NCI-H1048 (cell line): Measurements from ENCODE around the gene ALDH18A1.
A peak's percentile ranks its signal among the peaks of the same experiment; 100 is the strongest.
"Not testable (repeated sequence)": the region's sequence is repeated elsewhere in the genome, so short reads cannot be mapped to it uniquely, and the experiment has no call there.

Experiments
- DNase-seq: peaks from one replicate; lab custom pipeline; 2025; lab: John Stamatoyannopoulos, UW

Gene ALDH18A1

DNA sequence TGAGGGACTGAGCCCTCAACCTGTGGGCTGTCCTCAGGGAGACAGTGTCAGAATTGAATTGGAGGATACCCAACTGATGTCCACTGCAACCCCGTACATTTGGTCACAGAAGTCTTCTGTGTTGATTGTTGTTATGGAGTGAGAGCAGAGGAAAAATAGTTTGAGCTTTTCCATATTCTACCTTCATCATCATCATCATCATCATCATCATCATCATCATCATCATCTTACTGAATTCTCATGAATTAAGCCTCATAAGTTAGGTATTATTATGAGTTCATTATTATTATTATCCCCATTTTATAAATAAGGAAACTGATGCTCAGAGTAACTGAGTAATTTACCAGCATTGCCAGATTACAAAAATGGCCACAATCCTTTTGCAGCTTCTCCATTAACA is 8.4 kb downstream of the ALDH18A1 start:
- DNase-seq: no peak

DNA sequence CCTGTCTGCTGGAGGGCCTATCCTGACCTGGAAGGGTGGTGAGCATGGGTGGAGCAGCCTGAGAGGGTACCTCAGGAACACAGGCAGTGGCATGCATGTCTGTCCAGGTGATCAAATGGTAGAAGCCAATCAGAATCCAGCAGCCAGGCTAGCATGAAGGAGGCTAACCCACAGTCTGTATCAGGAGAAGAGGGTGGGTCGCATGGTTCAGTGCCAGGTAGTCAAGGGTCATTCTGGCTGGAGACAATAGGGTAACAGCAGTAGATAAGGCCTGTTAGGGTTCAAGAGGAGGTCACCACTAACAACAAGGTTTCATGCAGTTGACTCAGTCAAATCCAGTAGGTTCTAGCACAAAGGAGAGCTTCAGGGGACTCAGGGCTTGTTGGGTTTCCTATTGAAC is 10.4 kb downstream of the ALDH18A1 start:
- DNase-seq: no peak

DNA sequence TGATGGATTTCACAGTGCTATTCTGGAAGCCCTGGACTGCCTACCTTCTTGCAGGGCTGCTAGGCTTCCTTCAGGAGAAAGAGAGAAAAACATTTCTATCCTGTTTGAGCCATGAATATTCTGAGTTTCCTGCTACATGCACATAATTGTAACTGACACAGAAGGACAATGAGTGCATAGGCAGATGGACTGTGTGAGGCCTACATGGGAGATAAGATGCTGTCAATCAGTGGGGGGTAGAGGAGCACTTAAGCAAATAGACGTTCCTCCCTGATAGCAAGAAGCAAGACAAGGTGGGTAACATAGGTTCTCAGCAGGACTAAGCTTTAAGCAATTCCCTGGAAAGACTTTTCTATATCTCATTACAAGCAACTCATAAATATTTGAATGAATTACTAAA is 11.6 kb downstream of the ALDH18A1 start:
- DNase-seq: no peak

DNA sequence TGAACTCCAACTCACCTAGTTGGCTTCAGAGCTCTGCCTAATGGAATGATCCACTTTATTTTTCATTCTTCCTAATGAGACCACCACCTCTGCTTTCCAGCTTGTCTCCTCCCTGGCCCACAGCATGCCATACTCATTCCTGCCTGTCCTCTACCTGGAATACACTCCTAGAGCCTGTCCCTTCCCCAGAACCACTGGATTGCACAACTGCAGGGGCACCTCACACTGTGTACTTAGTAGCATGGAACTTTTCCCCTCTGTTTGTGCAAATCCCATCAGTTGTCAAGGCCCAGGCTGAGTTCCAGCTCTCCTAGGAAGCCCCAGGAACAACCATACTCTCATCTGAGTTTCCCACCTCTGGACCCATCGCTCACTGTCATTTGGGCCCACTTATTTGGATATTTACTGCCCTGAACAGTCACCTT is 15.6 kb downstream of the ALDH18A1 start:
- no peak for DNase-seq

DNA sequence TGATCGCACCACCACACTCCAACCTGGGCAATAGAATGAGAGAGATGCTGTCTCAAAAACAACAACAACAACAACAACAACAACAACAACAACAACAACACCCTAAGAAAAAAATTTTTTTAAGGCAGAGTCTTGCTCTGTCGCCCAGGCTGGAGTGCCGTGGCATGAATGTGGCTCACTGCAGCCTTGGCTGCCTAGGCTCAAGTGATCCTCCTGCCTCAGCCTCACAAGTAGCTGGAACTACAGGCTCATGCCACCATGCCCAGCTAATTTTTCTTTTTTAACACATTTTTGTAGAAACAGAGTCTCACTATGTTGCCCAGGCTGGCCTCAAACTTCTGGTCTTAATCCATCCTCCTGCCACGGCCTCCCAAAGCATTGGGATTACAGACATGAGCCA is 18.6 kb downstream of the ALDH18A1 start:
- DNase-seq: no peak

DNA sequence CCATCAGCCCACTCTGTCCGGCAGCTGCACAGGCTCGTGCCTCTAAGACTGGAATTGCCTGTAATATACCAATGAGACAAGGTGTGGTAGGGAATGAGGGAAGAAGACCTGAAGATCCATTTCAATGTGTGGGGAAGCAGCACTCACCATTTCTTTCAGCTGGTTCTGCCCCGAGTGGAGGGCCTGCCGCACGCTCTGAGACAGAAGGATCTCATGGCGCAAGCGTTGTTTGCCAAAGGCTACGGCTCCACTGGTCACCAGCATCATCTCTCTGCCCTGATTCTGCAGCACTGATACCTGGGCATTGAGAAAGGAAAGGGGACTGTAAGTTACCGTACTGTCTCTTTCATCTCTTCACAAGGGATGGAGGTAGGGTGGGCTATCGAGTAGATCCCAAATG is 19.4 kb downstream of the ALDH18A1 start:
- no peak for DNase-seq

DNA sequence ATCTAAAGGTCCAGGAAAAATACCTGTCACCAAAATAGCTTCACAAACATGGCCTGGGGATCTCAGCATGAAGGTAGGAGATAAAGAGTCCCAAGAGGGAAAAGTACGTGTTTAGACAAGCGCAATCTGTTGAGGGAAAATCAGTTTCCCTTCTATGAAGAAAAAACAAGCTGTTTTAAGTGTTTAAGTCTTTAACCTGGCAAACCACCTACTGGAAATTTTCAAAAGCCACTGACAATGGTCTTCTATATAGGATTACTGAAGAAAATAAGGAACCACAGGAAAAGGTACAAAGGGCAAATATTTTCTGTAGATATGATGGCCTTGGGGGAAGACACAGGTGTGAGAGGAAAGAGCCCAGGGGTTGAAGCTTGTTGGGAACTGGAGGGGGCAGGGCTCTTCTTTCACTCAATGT is 21.2 kb downstream of the ALDH18A1 start:
- no peak for DNase-seq

DNA sequence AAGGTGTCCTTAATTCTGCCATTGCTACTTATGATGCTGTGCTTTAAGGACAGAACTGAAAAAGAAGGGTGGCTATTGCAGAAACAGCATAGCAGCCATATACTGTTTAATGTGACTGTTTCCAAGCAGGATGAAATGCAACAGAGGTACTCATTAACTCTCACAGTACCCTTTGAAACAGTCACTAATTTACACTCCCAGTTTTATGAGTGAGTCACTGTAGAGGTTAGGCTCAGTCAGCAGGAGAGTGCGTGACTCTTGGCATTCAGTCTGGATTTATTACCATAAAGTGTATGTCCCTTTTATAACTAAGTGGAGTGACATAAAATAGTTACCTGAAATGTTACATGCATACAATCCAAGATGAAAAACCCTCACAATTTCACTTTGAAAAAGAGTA is 27.7 kb downstream of the ALDH18A1 start:
- DNase-seq: no peak

DNA sequence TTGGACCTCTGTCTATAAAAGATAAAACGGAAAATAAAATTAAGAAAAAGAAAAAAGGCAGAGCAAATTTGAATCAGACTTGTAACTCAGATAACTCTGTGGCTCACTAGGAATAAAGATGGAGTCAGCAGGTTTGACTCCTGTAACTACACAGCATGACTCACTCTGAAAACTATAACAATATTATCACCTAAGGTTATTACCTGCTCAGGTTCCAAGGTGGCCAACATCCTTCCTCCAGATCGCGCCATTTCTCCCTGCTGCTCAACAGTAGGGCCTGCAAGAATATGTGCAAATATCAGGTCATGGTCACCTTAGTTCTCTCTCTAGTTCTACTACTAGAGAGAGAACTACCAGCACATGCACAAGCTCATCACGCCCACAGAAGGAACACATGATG is 30.0 kb downstream of the ALDH18A1 start:
- no peak for DNase-seq

DNA sequence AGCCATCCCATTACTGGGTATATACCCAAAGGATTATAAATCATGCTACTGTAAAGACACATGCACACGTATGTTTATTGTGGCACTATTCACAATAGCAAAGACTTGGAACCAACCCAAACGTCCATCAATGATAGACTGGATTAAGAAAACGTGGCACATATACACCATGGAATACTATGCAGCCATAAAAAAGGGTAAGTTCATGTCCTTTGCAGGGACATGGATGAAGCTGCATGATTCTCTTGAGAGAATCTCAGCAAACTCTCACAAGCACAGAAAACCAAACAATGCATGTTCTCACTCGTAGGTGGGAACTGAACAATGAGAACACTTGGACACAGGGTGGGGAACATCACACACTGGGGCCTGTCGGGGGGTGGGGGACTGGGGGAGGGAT is 36.1 kb downstream of the ALDH18A1 start:
- not testable (repeated sequence) for DNase-seq

DNA sequence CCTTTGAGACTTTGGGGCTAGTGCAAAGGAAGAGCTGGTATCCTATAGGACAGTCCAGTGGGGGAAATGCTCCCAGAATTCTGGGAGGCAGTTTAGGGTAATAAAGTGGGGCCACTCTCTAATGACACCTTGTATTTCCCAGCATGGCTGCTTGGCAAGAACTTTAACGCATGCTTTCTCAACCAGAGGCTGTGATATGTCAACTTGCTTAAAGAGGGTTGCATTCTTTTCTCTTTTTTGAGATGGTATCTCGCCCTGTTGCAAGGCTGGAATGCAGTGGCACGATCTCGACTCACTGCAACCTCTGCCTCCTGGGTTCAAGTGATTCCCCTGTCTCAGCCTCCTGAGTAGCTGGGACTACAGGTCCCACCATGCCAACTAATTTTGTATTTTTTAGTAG is 38.4 kb downstream of the ALDH18A1 start:
- DNase-seq: no peak

DNA sequence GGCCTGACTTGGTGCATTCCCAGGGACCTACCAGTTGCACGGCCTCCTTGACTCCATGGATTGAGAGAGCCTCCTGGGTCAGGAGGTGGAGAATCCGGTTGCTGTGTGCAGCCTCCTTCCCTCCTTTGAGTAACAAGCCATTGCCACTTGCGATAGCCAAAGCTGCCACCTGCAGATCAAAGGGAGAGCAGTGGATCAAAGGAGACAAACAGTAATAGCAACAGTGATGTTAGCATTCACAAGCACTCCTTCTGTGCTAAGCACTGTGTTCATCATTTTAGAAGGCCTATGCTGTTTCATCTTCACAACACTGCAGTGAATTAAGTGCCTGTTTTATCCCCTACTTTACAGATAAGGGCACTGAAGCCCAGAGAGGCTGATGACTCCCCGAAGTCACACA is 40.1 kb downstream of the ALDH18A1 start:
- no peak for DNase-seq

DNA sequence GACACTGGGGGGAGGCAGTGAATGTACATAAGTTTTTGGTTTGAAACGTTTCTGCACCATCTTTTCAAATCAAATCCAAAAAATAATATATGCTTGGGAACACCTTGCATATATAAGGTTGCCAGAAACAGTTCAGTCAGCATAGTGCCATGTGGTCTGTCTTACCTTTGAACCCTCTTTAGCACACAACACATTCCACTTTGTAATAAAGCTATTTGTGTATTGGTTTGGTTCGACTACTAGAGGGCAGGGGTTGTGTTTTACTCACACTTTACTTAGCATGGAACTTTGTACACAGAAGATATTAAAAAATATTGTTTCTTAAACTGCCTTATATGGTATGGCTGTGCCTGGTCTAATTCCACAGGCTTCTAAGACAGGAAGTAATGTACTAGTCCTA is 43.2 kb downstream of the ALDH18A1 start:
- DNase-seq: no peak

DNA sequence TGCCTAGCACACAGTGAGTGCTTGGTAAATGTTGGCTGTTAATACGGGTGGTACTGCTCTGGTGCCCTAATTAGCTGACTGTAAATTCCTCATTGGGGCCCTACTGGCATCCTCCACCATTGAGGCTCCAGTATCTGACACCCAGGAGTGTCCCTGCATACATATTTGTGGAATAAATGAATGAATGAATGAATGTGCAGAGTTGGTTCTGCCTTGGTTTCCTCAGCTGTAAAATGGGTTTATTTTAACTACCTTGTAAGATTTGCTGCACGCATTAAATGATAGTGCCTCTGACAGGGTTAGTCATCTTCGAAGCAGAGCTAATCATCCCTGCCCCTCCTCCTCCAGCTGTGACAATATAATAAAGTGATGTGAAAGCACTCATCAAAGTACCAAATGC is 45.8 kb downstream of the ALDH18A1 start:
- DNase-seq: no peak

DNA sequence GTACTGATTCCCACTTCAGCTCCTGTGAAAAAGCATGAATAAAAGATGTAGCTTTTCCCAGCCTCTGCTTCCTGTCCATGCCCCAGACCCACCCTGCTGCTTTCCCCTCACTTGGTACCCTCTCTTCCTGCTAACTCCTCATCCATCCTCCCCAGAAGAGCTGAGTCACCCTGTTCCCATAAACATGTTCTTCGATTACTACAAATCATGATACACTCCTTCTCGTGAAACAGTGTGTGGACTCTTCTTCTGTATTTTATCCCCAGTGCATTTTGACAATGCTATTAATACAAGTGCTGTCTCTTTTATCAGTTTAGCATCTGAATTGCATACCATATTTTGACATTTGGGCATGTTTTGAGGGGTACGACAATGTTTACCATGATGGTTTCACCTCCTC is 49.6 kb downstream of the ALDH18A1 start:
- no peak for DNase-seq

DNA sequence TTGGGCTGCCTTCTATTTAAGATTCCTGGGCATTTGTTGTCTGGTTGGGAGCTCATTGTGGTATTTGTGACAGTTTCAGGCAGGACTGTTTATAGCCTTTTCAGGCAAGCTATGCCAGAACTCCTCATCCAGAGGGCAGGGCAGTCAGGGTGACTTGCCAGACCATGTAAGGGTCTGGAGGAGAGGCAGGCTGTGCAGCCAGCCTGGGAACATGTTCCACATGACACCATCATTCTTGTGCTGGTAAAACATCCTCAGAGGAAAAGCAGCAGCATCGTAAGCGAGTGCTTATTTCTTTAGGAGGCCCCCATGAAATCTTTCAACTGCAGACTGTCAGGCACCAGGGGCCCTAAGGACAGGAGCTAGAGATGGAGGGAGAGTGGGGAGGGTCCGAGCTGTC is 51.3 kb downstream of the ALDH18A1 start:
- DNase-seq: no peak

DNA sequence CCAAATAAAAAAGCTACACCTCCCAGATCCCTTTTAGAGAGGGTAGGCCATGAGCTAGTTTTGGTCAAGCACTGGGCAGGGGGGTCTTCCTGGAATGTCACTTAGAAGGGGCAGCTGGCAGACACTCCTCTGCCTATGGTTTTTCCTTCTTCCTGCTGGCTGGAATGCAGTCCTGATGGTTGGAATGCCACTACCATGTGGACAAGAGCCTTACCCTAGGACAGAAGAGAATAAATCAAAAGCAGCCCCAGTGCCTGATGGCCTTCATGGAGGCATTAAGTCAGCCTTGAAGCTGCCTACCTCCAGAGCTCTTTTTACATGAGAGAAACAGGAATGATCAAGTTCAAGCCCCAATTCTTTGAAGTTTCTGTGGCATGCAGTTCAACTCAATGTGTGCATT is 51.9 kb downstream of the ALDH18A1 start:
- no peak for DNase-seq

DNA sequence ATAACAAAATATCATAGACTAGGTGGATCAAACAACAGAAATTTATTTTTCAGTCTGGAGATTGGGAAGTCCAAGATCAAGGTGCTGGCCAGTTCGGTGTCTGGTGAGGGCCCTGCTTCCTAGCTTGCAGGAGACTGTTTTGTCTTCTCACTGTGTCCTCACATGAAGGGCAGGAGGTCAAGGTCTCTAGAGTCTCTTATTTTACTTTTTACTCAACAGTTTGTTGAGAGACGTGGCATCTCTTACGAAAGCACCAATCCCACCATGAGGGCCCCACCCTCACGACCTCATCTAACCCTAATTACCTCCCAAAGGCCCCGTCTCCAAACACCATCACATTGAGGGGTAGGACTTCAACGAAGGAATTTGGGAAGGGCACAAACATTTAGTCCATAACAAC is 54.1 kb downstream of the ALDH18A1 start:
- no peak for DNase-seq

DNA sequence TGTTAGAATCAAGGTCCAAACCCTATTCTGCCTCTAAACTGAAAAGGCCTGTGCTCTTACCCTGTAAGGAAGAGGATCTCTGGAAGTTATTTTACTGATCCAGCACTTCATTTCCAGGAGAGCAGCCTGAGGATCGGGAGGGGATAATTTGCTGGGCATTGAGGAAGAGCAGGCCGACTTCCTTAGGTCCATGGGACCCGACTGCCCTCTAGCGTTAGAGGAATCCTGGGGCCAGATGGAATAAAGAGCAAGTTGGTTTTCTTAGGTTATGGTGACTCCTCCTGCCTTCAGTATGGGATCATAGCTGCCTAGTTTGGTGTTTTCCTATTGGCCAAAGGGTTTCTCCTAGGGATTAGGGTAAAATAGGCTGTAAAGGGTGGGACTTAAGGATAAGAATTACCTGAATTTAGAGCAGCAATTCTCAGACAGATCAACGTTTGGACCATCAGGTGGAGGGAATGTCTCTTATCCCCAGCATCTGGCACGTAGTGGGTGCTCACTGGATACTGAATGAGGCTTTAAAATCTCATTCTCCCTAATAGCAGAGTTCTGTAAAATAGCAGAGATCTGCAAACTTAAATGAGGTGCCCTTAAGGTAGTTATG is 55.3 kb downstream of the ALDH18A1 start:
- DNase-seq: peak; percentile 27

DNA sequence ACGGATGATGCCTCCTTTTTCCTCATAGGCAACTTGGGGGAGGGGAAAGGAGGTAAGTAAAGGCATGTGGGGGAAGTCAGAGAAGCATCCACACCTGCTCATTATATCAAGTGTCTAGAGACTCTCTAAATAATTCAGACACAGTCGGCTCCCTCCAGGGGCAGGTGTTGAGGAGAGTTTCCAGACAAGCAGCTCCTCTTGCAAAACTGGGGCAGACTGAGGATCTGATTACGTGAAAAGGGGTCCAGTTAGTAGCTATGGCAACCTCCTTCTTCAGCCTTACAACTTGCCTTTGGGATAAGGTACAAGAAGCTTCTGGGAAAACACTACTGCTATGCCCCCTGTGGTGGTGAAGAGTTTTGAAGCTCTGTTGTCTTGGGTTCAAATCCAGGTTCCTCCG is 56.4 kb downstream of the ALDH18A1 start:
- DNase-seq: no peak

DNA sequence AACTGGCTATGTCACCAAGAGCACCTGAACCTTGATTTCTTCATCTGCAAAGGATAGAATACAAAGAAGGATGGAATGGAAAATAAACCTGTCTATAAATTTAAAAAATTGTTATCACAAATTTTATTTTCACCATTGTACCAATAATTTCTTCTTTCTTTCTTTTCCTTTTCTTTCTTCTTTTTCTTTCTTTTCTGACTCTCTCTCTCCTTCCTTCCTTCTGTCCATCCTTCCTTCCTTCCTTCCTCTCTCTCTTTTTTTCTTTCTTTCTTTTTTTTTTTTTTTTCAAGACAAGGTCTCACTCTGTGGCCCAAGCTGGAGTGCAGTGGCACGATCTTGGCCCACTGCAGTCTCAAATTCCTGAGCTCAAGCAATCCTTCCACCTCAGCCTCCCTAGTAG is 58.7 kb downstream of the ALDH18A1 start:
- no peak for DNase-seq

DNA sequence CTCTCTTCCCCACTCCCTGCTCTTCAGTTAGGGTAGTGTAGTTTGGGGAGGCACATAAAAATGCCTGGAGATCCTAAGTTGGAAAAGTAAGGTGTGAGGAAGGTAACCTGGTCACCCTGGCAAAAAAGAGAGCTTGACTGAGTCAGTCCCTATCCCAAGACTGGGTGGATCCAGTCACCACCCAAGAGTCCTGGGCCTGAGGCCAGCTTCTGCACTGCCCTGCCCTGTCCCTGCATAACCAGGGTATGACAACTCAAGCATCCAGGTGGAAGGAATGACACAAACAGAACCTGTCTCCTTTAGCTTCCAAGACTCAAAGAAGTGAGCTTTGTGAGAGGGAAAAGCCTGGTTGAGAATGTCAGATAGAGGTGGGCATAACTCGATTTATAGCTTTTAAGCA is 68.5 kb downstream of the ALDH18A1 start:
- no peak for DNase-seq

DNA sequence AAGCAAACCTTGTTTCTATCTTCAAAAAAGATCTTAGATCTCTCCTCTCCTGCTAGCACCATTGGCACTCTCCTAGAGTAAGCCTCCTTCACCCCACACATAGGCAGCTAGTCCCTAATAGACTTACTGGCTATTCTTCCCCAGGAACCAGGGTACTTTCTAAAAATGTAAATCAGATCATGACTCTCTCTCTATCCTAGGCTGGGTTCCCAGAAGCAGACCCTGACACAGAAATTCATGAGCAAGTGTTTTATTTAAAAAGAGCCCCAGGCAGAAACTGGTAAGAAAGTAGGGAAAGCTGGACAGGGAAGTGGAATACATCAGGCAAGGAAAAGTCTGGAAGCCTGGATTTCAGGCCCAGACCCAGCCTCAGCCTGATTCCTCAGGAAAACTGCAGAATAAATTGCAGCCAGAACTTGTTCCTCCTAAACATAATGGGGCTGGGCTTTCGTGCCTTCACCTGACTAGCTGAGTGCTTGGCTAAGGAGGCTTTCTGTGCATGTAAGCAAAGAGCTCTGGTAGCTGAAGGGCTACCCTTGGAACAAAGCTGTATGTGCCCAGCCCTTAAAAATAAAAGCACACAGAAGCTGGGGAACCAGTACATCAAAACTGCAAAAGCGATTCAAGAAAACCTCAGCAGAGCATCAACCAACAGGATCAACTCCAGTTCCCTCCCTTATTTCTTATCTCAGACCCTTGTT is 76.5 kb downstream of the ALDH18A1 start:
- no peak for DNase-seq

DNA sequence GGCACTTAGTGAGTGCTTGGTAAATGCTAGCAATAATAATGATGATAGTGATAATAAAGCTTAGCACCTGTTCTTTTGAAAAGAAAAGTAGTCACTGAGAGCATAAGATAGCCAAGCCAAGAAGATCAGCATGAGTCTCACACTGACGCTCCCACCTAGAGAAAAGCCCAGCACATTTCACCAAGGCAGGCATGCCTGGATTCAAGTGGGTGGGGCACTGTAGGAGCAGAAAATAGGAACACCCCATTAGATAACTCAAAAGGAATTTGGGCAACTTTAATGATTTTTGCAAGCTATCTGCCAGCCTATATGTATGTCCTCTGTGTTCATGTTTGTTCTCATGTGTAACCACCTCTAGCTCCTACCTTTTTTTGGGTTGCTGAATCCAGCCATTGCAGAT is 77.2 kb downstream of the ALDH18A1 start:
- no peak for DNase-seq
